ENCODE data around the gene CHD2.

DNA sequence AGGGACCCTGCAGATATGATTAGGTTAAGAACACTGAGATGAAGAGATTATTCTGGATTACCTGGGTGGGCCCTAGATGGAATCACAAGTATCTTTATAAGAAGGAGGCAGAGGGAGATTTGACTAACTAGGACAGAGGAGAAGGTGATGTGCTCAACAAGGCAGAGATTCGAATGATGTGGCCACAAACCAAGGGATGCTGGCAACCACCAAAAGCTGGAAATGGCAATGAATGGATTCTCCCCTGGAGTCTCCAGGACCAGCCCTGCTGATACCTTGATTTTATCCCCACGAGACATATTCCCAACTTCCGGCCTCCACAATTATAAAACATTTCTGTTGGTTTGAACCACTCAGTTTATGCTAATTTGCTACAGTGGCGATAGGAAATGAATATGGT, 146.0 kb downstream of the CHD2 start:
- TF ChIP-seq, protein P1, sequence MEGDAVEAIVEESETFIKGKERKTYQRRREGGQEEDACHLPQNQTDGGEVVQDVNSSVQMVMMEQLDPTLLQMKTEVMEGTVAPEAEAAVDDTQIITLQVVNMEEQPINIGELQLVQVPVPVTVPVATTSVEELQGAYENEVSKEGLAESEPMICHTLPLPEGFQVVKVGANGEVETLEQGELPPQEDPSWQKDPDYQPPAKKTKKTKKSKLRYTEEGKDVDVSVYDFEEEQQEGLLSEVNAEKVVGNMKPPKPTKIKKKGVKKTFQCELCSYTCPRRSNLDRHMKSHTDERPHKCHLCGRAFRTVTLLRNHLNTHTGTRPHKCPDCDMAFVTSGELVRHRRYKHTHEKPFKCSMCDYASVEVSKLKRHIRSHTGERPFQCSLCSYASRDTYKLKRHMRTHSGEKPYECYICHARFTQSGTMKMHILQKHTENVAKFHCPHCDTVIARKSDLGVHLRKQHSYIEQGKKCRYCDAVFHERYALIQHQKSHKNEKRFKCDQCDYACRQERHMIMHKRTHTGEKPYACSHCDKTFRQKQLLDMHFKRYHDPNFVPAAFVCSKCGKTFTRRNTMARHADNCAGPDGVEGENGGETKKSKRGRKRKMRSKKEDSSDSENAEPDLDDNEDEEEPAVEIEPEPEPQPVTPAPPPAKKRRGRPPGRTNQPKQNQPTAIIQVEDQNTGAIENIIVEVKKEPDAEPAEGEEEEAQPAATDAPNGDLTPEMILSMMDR (IDR thresholded peaks at IDR 0.05; ENCODE audit: low read depth, low read length, missing input control) = no peak
- no peak for TF ChIP-seq TAF1 (conservative IDR thresholded peaks at IDR 0.05)
- TF ChIP-seq, protein P2, sequence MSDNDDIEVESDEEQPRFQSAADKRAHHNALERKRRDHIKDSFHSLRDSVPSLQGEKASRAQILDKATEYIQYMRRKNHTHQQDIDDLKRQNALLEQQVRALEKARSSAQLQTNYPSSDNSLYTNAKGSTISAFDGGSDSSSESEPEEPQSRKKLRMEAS (IDR thresholded peaks at IDR 0.05) = no peak
- TF ChIP-seq, protein P3, sequence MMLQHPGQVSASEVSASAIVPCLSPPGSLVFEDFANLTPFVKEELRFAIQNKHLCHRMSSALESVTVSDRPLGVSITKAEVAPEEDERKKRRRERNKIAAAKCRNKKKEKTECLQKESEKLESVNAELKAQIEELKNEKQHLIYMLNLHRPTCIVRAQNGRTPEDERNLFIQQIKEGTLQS (IDR thresholded peaks at IDR 0.05) = no peak
- TF ChIP-seq, protein P4, sequence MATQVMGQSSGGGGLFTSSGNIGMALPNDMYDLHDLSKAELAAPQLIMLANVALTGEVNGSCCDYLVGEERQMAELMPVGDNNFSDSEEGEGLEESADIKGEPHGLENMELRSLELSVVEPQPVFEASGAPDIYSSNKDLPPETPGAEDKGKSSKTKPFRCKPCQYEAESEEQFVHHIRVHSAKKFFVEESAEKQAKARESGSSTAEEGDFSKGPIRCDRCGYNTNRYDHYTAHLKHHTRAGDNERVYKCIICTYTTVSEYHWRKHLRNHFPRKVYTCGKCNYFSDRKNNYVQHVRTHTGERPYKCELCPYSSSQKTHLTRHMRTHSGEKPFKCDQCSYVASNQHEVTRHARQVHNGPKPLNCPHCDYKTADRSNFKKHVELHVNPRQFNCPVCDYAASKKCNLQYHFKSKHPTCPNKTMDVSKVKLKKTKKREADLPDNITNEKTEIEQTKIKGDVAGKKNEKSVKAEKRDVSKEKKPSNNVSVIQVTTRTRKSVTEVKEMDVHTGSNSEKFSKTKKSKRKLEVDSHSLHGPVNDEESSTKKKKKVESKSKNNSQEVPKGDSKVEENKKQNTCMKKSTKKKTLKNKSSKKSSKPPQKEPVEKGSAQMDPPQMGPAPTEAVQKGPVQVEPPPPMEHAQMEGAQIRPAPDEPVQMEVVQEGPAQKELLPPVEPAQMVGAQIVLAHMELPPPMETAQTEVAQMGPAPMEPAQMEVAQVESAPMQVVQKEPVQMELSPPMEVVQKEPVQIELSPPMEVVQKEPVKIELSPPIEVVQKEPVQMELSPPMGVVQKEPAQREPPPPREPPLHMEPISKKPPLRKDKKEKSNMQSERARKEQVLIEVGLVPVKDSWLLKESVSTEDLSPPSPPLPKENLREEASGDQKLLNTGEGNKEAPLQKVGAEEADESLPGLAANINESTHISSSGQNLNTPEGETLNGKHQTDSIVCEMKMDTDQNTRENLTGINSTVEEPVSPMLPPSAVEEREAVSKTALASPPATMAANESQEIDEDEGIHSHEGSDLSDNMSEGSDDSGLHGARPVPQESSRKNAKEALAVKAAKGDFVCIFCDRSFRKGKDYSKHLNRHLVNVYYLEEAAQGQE (IDR thresholded peaks at IDR 0.05) = no peak
- TF ChIP-seq SP1 (IDR thresholded peaks at IDR 0.05) = no peak
- no peak for TF ChIP-seq GABPA (IDR thresholded peaks at IDR 0.05 in 1 of 2, conservative IDR thresholded peaks at IDR 0.05 in 1 of 2)
- no peak for TF ChIP-seq YY1 (IDR thresholded peaks at IDR 0.05)
- TF ChIP-seq RAD21 (IDR thresholded peaks at IDR 0.05) = no peak
- TF ChIP-seq FOXA1 (IDR thresholded peaks at IDR 0.05) = no peak
